Fibroblast of skin of right biceps (primary cell): Measurements from ENCODE around the gene UNC45B.
"Not testable (repeated sequence)": the region's sequence is repeated elsewhere in the genome, so short reads cannot be mapped to it uniquely, and the experiment has no call there.

Source experiments
- DNase-seq: peaks from one replicate; pipeline ENCODE4 v3.0.0-alpha.2; 2013

The UNC45B gene

DNA sequence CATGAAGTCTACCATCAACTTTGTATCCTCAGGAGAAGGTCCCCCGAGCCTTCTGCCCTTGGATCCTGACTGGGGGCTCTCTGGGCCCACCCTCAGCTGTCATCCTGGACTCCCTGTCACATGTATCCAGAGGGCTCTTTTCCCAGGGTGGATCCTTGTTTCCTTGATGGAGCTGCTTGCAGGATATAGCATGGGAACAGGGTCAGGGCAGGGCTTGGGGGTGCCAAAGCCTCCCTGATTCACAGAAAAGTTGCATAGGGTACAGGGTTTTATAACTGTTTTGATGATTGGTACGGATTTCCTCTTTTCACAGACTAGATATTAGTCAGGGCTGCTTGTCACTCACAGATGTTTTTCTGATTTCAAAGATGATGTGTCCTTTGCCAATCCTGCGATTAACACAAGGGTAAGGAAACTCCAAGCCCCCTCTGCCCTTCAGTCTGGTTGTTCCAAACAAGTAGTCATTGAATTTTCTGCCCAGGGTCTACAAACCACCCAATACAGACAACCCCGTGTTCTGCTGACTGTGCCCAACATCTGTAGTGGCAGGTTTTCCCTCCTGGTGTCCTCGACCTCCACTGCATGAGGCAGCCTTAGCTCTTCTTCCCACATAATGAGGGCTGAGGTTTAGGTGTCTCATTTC is 67.1 kb downstream of the UNC45B start:
- DNase-seq: no peak

DNA sequence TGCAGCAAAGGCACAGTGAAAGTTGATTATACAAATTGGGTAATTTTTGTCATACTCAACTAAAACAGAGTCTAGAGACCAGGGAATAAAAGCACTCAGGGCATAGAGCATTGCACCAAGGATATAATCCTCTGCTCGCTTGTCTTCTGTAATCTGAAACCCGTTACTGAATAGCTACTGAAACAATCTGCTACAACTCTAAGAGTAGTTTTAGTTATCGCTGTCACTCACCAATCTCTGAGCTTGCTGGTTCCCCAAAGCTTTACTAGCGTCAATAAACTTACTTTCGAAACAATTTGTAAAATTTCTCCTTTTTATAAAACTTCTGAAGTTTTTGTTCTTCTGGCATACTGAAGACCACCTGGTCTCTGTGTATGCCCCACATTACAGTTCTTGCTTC is 69.5 kb downstream of the UNC45B start:
- no peak for DNase-seq

DNA sequence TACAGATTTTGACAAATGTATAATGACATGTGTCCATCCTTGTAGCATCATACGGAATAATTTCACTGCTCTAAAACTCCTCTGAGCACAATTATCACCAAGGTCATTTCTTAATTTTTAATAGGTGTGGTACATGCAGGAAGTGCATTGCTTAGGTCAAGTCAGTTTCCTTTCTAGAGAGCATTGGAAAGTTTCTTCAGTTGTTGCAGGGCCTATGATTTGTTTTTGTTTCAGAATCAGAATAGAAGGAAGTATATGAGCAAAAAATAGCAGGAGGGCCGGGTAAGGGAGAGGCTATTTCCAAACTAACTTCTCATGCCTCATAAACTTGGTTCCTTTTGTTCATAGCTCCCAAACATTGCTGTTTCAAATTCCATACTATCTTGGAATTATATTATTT is 71.3 kb downstream of the UNC45B start:
- DNase-seq: no peak

DNA sequence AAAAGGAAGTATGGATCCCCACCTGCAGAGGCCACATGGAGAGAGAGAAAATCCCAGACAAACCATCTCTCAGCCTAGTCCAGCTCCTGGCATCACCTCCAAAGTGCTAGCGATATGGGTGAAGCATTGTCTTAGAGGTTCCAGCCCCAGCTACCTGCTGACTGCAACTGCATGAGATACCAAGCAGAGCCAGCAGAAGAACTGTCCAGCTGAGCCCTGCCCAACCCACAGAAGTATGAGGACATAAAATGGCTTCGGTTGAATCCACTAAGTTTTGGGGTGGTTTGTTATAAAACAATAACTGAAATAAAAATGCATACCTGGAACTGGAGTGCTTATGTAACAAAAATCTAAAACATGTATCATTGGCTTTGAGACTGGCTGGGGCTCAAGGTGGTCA is 74.8 kb downstream of the UNC45B start:
- DNase-seq: no peak

DNA sequence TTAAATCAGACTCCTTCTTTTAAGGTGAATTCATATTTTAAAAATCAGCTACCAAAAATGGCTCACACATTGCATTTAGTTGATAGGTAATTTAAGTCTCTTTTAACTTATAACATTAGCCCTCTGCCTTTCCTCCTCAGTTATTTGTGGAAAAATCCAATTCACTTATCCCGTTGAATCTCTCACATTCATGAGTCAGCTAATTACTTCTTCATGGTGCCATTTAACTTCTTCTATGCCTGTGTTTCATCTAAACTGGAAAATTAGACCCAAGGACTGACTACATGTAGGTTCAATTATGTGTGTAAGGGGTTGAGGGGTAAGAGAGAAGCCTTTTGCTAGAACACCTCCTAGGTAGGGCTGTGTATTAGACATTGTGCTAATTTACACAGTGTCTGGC is 76.8 kb downstream of the UNC45B start:
- DNase-seq: no peak

DNA sequence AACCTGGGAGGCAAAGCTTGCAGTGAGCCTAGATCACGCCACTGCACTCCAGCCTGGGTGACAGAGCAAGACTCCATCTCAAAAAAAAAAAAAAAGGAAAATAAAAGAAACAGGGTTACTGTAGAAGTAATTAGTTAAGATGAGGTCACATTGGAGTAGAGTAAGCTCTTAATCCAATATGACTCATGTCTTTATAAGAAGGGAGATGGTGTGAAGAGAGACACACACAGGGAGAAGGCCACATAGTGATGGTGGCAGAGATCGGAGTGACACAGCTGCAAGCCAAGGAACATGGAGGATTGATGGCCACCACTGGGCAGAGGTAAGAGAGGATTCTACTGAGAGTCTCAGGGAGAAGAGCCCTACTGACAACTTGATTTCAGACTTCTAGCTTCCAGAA is 79.9 kb downstream of the UNC45B start:
- no peak for DNase-seq

DNA sequence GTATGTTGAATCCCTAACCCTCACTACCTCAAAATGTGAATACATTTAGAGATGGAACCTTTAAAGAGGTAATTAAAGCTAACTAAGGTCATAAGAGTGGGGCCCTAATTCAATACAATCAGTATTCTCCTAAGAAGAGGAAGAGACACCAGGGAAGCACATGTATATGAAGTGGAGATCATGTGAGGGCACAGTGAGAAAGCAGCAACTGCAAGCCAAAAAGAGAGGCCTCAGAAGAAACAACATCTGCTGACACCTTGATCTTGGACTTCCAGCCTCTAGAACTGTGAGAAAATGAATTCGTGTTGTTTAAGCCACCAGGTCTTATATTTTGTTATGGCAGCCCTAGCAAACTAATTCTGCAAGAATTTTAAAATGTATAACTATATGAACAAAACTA is 82.0 kb downstream of the UNC45B start:
- DNase-seq: no peak

DNA sequence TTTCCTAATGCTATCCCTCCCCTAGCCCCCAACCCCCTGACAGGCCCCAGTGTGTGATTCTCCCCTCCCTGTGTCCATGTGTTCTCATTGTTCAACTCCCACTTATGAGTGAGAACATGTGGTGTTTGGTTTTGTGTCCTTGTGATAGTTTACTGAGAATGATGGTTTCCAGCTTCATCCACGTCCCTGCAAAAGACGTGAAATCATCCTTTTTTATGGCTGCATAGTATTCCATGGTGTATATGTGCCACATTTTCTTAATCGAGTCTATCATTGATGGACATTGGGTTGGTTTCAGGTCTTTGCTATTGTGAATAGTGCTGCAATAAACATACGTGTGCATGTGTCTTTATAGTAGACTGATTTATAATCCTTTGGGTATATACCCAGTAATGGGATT is 86.7 kb downstream of the UNC45B start:
- DNase-seq: not testable (repeated sequence)

DNA sequence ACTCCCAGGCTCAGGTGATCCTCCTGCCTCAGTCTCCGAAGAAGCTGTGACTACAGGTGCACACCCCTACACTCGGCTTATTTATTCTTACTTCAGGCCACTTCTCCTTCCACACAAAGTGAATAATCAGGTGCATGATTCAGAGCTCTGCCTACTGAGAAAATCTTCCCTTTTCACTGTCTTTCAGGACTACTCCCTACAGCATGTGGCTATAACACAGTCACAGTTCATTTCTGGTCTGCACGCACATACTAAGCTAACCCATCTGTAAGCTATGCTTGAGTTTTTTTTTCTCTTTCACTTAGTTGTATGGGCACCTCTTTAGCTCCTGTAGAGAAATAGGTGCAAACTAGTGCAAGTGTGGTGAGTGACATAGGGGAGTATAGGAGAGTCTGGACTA is 87.7 kb downstream of the UNC45B start:
- no peak for DNase-seq

DNA sequence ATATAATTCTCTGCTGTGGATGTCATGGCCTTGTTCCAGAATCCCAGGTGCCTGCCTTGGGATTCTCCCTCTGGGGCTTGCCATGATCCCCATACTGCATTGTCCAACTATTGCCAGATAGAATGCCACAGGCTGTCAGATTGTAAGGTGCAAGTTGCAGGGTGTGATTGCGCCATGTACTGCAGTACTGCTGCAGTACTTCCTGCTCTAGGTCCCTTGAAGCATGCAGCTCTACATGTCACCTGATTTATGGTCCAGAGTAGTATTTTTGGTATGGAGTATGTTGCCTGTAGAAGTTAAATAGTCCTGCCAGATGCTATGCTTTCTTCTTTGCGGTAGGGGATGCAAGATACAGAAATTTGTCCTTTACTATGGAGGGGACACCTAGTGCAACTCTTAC is 88.3 kb downstream of the UNC45B start:
- DNase-seq: no peak

DNA sequence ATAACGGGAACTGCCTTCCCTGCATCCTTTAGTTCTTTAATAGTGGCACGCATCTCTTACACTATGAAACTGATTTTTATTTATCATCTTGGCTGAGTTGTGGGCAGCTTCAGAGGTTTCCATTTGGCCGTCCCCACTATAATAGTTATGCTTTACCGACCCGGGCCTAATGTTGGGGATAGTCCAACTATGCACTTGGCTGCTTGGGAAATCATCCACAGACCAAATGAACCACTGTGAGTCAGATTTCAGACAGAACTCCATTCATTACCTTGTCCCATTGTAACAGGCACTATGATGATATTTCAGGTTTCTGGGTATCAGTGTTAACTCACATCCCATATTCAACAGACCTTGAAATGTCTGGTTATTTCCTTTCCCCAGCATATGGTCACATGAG is 89.2 kb downstream of the UNC45B start:
- no peak for DNase-seq

DNA sequence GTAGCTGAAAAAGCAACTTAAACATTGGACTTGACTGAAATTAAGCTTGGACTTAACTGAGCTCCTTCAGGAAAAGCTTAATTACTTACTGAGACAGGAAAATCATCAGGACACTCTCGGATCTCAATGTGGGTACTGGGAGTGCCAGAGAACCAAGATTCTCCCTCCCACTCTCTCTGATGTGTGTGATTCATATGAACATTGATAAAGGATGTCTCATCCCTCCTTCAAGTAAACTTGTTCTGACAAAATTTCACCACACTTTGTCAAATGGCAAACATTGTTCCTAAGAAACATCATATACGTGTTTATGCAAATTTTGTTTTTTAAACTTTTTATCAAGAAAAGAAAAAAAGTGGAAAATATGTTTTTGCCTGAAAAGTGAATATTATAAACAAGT is 91.2 kb downstream of the UNC45B start:
- peak; percentile 72 for DNase-seq
